ENCODE measurements around the gene MYOZ3. TPM values are rescaled to one million over a fixed set of nuclear protein-coding genes. Genes with fewer than 3 reads are reported as not detected.

MYOZ3 gene
- total and polyA plus RNA-seq, 2 donors (not counting 1 experiment from before 2014, with no cell fraction given), result 0.04 TPM; not detected in 1

GRCh38 chr5:150639751-150640150, 21.3 kb upstream of the MYOZ3 start:
- TF ChIP-seq, protein P1, sequence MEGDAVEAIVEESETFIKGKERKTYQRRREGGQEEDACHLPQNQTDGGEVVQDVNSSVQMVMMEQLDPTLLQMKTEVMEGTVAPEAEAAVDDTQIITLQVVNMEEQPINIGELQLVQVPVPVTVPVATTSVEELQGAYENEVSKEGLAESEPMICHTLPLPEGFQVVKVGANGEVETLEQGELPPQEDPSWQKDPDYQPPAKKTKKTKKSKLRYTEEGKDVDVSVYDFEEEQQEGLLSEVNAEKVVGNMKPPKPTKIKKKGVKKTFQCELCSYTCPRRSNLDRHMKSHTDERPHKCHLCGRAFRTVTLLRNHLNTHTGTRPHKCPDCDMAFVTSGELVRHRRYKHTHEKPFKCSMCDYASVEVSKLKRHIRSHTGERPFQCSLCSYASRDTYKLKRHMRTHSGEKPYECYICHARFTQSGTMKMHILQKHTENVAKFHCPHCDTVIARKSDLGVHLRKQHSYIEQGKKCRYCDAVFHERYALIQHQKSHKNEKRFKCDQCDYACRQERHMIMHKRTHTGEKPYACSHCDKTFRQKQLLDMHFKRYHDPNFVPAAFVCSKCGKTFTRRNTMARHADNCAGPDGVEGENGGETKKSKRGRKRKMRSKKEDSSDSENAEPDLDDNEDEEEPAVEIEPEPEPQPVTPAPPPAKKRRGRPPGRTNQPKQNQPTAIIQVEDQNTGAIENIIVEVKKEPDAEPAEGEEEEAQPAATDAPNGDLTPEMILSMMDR (IDR thresholded peaks at IDR 0.05), result no peak
- TF ChIP-seq EZH2 (IDR thresholded peaks at IDR 0.05; ENCODE audit: borderline replicate concordance, insufficient read depth, low read depth, low read length, poor library complexity, severe bottlenecking), result no peak
- Histone ChIP-seq H4K20me1 (ENCODE audit: control insufficient read depth, insufficient read depth, low read length, poor library complexity, severe bottlenecking) (peaks cover 14% of the 10 kb centered on the region), H3K27me3 (replicated peaks in 1 of 4; ENCODE audit: control extremely low read depth in 1 of 4, control insufficient read depth in 3 of 4, insufficient read depth in 4 of 4, low read length in 3 of 4) (no peaks in the 10 kb centered on the region), H3K4me1 (ENCODE audit: control insufficient read depth in 2 of 2, insufficient read depth in 2 of 2, low read length in 2 of 2) (no peaks in the 10 kb centered on the region), H3K27ac (ENCODE audit: low read length in 2 of 2) (no peak overlapping the region), H3K9ac (ENCODE audit: low read length) (no peak overlapping the region), H3K4me3 (ENCODE audit: control extremely low read depth in 1 of 5, extremely low read depth in 1 of 5, insufficient read depth in 1 of 5, low read depth in 2 of 5, low read length in 4 of 5) (no peak overlapping the region), H3K79me2 (ENCODE audit: control insufficient read depth, insufficient read depth, low read length) (no peaks in the 10 kb centered on the region), H3K9me3 (ENCODE audit: control extremely low read depth in 1 of 3, control insufficient read depth in 2 of 3, insufficient read depth in 1 of 3, low read length in 2 of 3) (no peaks in the 10 kb centered on the region), H3K36me3 (replicated peaks in 1 of 2; ENCODE audit: control extremely low read depth in 1 of 2, control insufficient read depth in 1 of 2, extremely low read depth in 1 of 2, insufficient read depth in 2 of 2, low read length in 1 of 2) (peaks cover 0 to 5% of the 10 kb centered on the region in 2 experiments), H3K4me2 (replicated peaks; ENCODE audit: low read depth, low read length, poor library complexity, severe bottlenecking) (no peak overlapping the region), H2AFZ (ENCODE audit: insufficient read depth, low read depth, low read length, poor library complexity, severe bottlenecking) (no peak overlapping the region)
- CTCF ChIA-PET, result interaction anchor here (0.9 kb wide), 1 partner anchor 13 kb away, joined by 3 read pairs; no protein-coding TSS in a partner anchor
- H3K4me3 Mint-ChIP-seq, result no peak overlapping the region
- WGBS (ENCODE audit: insufficient coverage), result 89% methylated on average over 5 of the region's 5 CpGs
- H3K27me3 Mint-ChIP-seq, result peaks cover 2% of the 10 kb centered on the region
- no peak overlapping the region for H3K27ac Mint-ChIP-seq
- ATAC-seq (ENCODE audit: low read depth), result no peak
- H3K9me3 Mint-ChIP-seq (ENCODE audit: insufficient read depth), result no peaks in the 10 kb centered on the region
- DNase-seq, result no peak
- POLR2A ChIA-PET, result no interaction called here
- intact Hi-C loops (cut with micrococcal nuclease), result no loop called here
- H3K4me1 Mint-ChIP-seq, result peaks cover 7% of the 10 kb centered on the region

DNA sequence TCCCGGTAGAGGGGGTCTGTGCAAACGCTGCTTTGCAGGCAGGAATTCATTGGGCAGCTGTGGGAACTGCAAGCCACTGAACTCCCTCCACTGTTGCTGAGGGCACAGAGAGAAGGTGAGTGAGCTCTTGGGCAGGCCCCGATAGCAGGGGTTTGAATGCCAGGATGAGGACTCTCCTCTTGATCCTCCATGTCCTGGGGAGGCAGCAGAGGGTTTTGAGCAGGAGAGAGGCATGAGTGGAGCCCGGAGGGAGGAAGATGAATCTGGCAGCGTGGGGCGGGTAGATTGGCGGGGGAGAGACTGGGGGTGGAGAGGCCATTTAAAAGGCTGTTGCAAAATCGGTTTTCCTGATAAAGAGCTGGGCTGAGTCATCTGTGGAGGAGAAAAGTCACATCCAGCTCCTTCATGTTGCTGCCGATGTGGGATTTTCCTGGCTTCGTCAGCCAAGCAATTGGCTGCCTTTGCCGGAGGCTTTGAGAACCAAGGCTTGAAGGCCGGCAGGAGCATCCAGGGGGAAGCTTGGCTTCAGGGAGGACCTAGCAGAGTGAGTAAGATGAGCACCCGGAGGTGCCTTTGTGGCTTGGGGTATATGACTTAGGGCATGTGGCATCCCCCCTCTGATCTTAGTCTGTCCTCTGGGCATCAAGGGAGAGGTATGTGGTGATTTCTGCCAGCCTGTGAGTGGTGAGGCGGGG, 20.6 kb upstream of the MYOZ3 start, which contains the start of gene SYNPO:
SYNPO (plus strand) TSS at position 350 of the 695 bp plus-strand sequence. CDS start 7,616 bp downstream, outside the sequence.
- no peak within 1 kb of the TSS for H2AFZ ChIP-seq (ENCODE audit: insufficient read depth, low read depth, low read length, poor library complexity, severe bottlenecking)
- POLR2A ChIA-PET, result no interaction called here
- no peaks in the 10 kb centered on the region for H3K4me1 ChIP-seq (ENCODE audit: control insufficient read depth in 2 of 2, insufficient read depth in 2 of 2, low read length in 2 of 2)

More for the DNA sequence above, 20.6 kb upstream of the MYOZ3 start, which contains the start of gene SYNPO:
- Histone ChIP-seq H3K36me3 (replicated peaks in 1 of 2; ENCODE audit: control extremely low read depth in 1 of 2, control insufficient read depth in 1 of 2, extremely low read depth in 1 of 2, insufficient read depth in 2 of 2, low read length in 1 of 2) (peaks cover 0 to 5% of the 10 kb centered on the region in 2 experiments), H3K27me3 (replicated peaks in 1 of 4; ENCODE audit: control extremely low read depth in 1 of 4, control insufficient read depth in 3 of 4, insufficient read depth in 4 of 4, low read length in 3 of 4) (no peaks in the 10 kb centered on the region), H3K27ac (ENCODE audit: low read length in 2 of 2) (no peak within 1 kb of the TSS), H3K4me2 (replicated peaks; ENCODE audit: low read depth, low read length, poor library complexity, severe bottlenecking) (no peak within 1 kb of the TSS), H3K4me3 (ENCODE audit: control extremely low read depth in 1 of 5, extremely low read depth in 1 of 5, insufficient read depth in 1 of 5, low read depth in 2 of 5, low read length in 4 of 5) (no peak within 1 kb of the TSS), H3K9ac (ENCODE audit: low read length) (no peak within 1 kb of the TSS), H3K9me3 (ENCODE audit: control extremely low read depth in 1 of 3, control insufficient read depth in 2 of 3, insufficient read depth in 1 of 3, low read length in 2 of 3) (no peaks in the 10 kb centered on the region), H3K79me2 (ENCODE audit: control insufficient read depth, insufficient read depth, low read length) (no peaks in the 10 kb centered on the region), H4K20me1 (ENCODE audit: control insufficient read depth, insufficient read depth, low read length, poor library complexity, severe bottlenecking) (peaks cover 17% of the 10 kb centered on the region)
- TF ChIP-seq, protein P1 (IDR thresholded peaks at IDR 0.05), result no peak
- no peak for TF ChIP-seq EZH2 (IDR thresholded peaks at IDR 0.05; ENCODE audit: borderline replicate concordance, insufficient read depth, low read depth, low read length, poor library complexity, severe bottlenecking)
- intact Hi-C loops (cut with micrococcal nuclease), result no loop called here
- CTCF ChIA-PET, result no interaction called here
- 93% methylated on average over 13 of the region's 14 CpGs for WGBS (ENCODE audit: insufficient coverage)
- peaks cover 7% of the 10 kb centered on the region for H3K4me1 Mint-ChIP-seq
- peaks cover 2% of the 10 kb centered on the region for H3K27me3 Mint-ChIP-seq
- H3K4me3 Mint-ChIP-seq, result no peak within 1 kb of the TSS
- no peak within 1 kb of the TSS for H3K27ac Mint-ChIP-seq
- DNase-seq, result no peak
- no peaks in the 10 kb centered on the region for H3K9me3 Mint-ChIP-seq (ENCODE audit: insufficient read depth)
- ATAC-seq (ENCODE audit: low read depth), result no peak

Measured in B cell (primary cell).